A204.1 (cell line): Measurements from ENCODE around the gene CADPS.

Experiments
- FAIRE-seq: peaks from 2 replicates; lab custom pipeline; 2012; peaks lifted over from hg19 to GRCh38; lab: Jason Lieb, UNC

Gene CADPS

DNA sequence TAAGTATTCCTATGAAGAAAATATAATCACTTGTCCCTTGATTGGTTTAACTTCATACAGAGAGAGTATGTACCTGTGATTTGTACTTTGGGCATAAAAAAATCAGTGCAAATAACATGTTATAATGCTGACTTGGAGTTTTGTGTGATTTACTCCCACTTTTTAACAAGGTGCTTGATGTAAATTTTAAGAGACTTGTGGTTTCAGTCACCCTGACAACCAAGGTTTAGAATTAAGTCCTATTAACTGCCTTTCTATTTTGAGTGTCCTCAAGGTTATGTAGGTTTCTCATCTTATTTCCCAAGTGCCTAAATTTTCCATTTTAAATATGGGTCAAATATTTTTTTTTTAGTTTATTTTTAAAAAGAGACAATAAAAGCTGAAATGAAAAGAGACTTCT, 244.6 kb downstream of the CADPS start:
- FAIRE-seq: no peak

DNA sequence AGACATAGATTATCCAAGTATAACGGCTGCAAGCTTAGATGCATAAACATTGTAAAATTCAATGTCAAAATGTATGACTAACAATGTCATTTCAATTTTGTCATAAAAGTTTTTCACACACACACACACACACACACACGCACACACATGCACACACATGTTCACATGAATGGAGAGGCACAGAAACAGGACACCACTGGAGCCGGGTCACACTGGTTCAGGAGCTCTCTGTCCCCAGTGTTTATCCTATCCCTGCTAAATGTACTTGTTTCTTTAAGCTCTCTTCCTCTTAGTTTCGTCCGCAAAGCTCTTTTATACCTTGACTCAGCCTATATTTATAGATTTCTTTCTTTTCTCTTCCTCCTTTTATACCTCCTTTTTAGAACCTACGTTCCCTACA, 249.9 kb downstream of the CADPS start:
- no peak for FAIRE-seq

DNA sequence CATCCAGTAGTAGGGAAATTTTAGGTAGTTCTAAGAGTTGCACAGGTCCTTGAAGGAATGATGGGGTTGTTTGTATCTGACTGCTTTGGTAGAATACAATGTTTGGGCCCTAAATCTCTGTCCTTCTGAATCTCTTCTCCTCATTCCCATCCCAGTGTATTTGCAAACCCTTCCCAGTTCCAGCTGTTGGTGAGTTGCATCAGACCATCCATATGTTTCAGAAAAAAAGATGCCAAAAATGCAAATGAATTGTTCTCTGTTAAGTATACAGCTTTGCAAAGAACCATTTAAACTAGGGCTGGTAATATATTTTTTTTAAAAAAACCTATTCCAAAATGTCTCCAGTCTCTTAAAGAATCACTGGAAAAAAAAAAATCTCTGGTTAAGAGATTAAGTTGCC, 251.0 kb downstream of the CADPS start:
- no peak for FAIRE-seq

DNA sequence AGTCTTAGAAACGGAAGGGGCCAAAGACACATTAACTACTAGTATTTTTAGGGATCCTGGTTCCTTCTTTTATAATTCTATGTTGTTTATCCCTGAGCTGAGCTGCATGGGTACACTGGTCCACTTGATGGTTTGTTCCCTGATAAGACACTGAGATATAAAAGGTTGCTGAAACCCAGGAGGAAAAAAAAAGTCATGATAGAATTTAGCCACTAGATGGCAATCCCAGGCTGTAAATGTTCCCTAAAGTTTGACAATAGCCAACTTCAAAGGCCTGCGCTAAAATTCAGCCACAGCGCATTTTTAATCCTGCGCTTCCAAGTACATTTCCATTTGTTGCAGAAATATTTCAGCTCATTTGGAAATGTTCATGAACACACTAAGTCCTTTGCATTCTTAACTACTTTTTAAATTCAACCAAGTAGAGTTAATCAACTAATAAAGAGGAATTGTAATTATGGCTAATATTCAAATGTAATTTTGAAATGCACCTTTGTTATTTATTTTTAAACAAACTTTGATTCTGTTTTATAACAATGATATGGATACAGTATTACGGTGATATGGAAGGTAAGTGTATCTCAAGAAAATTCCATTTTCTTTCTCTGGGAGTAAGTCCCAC, 252.6 kb downstream of the CADPS start:
- no peak for FAIRE-seq

DNA sequence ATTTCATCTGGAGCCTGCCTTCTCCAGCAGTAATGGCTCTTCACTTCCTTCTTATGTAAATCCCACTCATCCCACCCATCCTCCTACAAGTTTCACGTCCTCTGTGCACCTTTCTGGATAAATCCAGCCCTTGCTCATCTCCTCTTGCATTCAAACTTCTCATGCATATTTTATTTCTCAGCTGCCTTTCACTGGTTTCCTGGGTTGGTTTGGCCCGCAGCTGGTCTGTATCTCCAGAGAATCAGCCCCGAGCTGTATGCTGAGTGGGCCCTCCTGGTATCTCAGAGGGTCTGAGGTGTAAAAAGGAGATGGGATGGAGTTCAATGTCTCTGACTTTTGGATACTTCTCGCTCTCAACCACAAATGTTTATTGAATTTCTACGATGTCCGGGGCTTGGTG, 253.3 kb downstream of the CADPS start:
- FAIRE-seq: no peak

DNA sequence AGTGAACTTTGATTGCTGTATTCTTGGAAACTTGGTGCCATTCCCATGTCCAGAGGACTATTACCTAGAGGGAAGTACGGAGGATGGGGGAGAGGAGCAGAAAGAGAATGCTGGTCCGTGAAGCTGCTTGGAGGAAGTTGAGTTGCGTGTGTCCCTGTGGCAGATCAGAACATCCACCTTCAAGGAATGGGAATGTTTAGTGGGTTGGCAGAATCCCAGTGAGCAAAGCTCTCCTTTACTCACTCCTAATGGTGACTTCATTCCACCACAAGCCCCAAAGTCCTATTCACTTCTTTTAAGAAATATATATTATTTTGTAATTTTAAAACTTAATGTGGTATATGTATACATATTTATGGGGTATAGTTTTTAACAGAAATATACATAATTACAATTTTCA, 254.0 kb downstream of the CADPS start:
- no peak for FAIRE-seq

- no peak for FAIRE-seq
Measured at GRCh38 chr3:62615258-62615849, 259.9 kb downstream of the CADPS start.

- FAIRE-seq: no peak
Measured at GRCh38 chr3:62614527-62614926, 260.7 kb downstream of the CADPS start.

GRCh38 chr3:62611541-62612240, 263.5 kb downstream of the CADPS start:
- FAIRE-seq: no peak

DNA sequence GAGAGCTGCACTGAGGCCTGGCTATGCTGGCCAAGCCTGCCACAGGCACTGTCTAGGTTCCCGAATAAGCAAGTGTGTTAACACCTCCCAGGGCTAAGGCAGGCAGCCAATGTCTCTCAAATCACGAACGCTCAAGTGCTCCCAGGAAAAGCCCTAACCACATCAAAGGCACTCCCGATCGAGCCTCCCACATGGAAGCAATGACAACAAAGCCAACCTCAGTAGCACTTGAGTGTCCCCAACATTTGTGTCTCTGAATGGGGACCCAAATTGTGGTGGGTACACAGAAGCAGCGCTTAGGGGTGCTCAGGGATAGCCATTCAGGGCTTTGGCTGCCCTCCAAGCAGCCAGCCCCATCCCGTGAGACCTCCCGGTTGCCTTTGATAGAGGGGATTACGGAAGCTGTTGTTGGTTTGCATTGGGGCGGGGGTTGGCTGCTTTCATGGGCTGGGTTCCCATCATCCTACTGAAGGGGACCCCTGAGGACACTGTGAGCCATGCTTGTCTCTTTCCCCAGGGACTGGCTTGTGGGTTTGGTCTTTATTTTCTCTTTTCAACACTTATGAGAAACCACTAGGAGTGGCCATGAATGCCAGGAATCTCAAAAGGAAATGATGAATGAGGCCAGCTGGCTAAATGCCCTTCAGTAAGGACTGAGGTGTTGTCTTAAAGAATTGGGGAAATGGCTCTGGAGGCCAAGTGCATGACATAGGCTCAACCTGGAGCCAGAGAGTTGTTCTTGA, 267.8 kb downstream of the CADPS start:
- FAIRE-seq: no peak

DNA sequence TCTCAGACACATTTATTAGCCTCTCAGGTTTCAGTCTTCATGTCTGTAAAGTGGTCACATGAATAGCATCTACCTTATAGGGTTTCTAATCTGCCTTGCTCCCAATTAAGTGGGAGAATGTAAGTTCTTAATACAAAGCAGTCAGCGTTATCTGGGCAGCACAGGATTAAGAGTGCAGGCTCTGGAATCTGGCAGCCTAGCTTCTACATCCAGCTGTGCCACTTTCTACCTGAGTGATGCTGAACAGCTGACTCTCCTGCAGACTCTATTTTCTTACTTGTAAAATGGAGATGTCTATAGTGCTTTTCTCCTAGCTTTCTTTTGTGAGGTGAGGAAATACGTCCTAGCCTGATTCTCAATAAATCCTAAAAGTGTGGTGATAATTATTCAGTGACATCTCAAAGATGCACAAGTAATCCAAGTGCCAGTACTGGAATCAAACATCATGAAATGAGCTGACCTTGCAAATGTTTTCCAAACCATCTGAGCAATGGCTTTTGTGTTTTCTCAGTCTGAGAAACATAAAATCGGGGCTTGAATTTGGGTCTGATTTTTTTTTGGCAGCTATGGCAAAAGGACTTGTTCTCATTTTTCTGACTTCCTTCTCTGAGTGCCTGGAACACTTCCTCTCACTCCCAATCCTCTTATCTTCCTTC, 269.7 kb downstream of the CADPS start:
- FAIRE-seq: no peak

DNA sequence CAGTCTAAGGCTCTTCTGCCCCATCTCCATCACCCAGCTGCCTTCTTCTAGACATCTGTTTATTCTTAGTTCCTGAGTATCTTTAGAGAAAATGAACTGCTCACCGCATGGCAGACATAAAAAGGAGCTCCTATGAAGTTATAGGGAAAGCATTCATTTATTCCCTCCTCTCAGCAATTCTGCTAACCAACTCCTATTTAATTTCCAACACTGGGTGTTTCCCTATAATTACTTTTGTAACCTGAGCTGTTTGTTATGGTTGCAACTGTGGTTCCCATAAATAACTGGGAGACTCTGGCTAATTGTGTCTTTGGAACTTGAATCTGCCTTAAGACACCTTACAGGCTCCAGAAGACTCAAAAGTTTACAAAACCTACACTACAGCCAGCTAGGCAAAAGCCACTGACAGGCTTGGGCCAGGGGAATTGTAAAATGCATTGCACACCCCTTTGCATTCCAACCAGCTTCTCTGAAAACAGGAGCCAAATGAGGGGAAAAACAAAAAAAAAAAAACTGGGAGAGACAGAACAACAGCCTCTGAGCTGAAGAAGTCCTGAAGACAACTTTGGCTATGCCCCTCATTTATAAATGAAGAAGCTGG, 270.4 kb downstream of the CADPS start:
- FAIRE-seq: no peak

DNA sequence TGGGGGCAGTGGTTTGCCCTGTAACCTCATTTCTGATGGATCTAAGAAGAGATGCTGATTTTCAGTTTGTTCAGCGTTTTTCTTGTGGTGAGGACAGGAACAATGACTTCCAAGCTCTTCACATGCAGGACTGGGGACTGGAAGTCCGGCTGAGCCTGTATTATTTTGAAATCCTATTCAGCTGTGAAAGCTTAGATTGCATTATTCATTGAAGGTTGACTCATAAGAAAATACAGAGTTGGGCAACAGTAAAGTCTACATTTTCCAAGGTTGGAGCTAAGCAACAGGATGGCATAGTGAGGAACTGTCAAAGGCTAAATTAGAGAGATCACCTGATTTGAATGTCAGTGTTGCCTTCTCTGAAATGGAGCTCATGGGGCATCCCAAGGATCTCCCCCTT, 270.9 kb downstream of the CADPS start:
- no peak for FAIRE-seq

DNA sequence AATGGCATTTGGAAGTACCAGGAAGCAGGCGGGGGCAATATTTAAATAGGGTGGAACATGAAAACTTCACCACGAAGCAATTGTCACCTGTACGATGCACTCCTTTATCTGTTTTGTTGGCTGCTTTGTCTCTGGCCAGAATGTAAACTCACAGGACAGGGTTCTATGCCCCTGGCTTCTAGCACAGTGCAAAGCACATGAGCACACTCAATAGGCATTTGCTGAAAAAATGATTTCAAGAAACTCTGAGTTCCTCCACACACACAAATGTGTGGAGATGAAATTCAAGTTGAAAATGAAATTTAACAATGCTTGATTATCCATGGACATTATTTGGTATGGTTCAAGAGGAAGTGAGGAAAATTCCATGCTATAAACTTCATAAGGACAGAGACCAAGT, 272.2 kb downstream of the CADPS start:
- no peak for FAIRE-seq

GRCh38 chr3:62602129-62602770, 273.0 kb downstream of the CADPS start:
- FAIRE-seq: no peak

DNA sequence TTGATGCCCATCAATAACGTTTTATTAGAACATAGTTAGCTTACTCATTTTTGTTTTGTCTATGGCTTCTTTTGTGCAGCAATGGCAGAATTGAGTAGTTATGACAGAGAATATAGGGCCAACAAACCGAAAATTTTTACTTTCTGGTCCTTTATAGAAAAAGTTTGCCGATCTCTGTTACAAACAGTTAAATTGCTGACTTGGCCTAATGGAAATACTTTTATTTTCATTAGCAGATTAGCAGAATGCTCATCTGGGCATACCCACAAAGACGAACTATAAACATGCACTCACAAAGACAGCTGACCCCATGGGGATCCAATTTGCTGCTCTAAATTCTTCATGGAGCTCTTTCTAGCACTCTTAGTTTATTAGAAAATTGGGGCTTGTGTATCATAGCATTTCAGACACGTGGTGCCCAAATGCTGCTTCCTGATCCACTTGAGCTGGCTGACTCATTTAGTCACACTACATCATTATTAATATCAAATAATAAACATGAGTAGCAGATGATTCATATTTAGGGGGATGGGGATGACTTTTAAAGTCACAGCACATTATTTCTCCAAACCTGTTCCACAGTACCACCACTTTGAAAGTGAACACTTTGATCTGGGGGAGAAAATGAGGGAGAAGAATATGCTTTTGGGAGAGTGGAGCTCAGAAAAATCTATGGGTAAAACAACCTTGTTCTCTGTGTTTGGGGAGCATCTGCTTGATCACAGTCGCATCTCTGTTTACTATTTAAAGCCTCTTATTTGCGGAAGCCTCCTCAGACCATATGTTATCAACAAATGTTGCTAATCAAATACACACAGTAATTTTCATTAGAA, 273.8 kb downstream of the CADPS start:
- FAIRE-seq: no peak

GRCh38 chr3:62600033-62600432, 275.2 kb downstream of the CADPS start:
- no peak for FAIRE-seq

- FAIRE-seq: no peak
Measured at GRCh38 chr3:62597491-62597890, 277.7 kb downstream of the CADPS start.

DNA sequence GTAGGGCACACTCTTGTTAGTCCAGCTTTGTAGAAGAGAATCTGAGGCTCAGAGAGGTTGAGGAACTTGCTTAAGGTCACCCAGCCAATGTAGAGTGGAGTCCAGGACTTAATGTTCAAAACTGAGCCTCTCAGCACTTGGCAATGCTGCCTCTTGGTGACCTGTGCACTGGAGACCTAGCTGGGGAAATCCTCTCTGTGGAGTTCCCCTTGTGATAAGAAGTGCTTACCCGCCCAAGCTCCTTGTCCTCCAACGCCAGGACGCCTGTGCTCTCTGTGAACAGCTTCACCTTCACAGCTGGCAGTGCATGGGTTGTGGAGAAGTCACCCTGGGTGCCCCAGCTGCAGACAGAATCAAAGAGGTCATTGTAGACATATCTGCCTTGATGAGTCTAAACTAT, 282.8 kb downstream of the CADPS start:
- no peak for FAIRE-seq

DNA sequence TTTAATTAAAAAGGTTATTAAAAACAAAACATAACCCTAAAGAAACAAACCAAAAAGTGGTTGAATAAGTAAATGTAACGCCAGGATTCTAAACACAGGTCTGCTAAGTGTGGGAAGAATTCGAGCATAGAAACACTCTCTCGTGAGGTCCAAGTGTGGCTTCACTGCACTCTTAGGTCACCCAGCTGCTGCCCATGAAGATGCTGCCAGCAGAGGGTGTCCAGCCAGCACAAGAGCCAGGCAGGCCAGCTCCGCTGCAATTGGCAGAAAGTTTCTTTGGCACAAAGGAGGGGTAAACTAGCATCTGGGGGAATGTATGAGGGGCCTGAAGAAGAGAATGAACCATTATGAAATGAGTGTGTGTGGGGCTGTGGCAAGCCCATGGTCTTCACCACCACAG, 286.1 kb downstream of the CADPS start:
- FAIRE-seq: no peak

DNA sequence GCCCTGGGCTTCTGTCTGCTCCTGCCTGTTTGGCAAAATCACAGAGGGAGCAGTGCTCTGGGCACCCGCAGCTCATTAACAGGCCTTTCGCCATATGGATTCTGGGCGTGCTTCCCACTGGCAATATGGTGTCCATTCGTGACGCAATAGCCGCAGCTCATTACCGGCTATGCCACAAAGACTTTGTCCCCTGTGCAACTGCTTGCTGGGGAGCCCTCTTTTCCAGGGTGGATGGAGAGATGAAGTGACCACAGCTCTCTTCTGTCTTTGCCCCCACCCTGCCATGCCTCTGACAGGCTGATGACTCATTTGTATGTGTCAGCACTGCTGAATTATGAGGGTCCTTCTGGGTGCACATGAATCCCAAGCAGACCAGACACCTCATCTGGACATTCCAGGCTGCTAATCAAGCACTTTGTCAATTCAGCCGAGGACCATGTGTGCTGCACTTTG, 287.6 kb downstream of the CADPS start:
- FAIRE-seq: no peak
